Measurements from ENCODE around the gene EPRS1. TPM values are rescaled to one million over a fixed set of nuclear protein-coding genes. Genes with fewer than 3 reads are reported as not detected.

EPRS1 gene
- total and polyA plus RNA-seq, 2 of the 13 experiments (the other 11 are each of a cell fraction or from before 2014, with no cell fraction given): 86.1 to 124 TPM

GRCh38 chr1:220046052-220046930, at the start of gene EPRS1 (continued):
- no peak for TF ChIP-seq NR1H2 (CRISPR knock-in tag; IDR thresholded peaks at IDR 0.05; ENCODE audit: borderline replicate concordance, low read depth)
- TF ChIP-seq, protein P1, sequence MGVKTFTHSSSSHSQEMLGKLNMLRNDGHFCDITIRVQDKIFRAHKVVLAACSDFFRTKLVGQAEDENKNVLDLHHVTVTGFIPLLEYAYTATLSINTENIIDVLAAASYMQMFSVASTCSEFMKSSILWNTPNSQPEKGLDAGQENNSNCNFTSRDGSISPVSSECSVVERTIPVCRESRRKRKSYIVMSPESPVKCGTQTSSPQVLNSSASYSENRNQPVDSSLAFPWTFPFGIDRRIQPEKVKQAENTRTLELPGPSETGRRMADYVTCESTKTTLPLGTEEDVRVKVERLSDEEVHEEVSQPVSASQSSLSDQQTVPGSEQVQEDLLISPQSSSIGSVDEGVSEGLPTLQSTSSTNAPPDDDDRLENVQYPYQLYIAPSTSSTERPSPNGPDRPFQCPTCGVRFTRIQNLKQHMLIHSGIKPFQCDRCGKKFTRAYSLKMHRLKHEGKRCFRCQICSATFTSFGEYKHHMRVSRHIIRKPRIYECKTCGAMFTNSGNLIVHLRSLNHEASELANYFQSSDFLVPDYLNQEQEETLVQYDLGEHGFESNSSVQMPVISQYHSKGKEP (CRISPR knock-in tag; IDR thresholded peaks at IDR 0.05): 0 out of 2 replicates have a peak, but pooled peaks have one; percentile 31
- TF ChIP-seq, protein P2, sequence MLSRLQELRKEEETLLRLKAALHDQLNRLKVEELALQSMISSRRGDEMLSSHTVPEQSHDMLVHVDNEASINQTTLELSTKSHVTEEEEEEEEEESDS (CRISPR knock-in tag; IDR thresholded peaks at IDR 0.05; ENCODE audit: borderline replicate concordance): no peak
- TF ChIP-seq, protein P3, sequence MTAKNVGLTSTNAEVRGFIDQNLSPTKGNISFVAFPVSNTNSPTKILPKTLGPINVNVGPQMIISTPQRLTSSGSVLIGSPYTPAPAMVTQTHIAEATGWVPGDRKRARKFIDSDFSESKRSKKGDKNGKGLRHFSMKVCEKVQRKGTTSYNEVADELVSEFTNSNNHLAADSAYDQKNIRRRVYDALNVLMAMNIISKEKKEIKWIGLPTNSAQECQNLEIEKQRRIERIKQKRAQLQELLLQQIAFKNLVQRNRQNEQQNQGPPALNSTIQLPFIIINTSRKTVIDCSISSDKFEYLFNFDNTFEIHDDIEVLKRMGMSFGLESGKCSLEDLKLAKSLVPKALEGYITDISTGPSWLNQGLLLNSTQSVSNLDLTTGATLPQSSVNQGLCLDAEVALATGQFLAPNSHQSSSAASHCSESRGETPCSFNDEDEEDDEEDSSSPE (CRISPR knock-in tag; IDR thresholded peaks at IDR 0.05): peak; percentile 82
- TF ChIP-seq, protein P4, sequence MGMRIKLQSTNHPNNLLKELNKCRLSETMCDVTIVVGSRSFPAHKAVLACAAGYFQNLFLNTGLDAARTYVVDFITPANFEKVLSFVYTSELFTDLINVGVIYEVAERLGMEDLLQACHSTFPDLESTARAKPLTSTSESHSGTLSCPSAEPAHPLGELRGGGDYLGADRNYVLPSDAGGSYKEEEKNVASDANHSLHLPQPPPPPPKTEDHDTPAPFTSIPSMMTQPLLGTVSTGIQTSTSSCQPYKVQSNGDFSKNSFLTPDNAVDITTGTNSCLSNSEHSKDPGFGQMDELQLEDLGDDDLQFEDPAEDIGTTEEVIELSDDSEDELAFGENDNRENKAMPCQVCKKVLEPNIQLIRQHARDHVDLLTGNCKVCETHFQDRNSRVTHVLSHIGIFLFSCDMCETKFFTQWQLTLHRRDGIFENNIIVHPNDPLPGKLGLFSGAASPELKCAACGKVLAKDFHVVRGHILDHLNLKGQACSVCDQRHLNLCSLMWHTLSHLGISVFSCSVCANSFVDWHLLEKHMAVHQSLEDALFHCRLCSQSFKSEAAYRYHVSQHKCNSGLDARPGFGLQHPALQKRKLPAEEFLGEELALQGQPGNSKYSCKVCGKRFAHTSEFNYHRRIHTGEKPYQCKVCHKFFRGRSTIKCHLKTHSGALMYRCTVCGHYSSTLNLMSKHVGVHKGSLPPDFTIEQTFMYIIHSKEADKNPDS (CRISPR knock-in tag; IDR thresholded peaks at IDR 0.05): no peak
- TF ChIP-seq, protein P5, sequence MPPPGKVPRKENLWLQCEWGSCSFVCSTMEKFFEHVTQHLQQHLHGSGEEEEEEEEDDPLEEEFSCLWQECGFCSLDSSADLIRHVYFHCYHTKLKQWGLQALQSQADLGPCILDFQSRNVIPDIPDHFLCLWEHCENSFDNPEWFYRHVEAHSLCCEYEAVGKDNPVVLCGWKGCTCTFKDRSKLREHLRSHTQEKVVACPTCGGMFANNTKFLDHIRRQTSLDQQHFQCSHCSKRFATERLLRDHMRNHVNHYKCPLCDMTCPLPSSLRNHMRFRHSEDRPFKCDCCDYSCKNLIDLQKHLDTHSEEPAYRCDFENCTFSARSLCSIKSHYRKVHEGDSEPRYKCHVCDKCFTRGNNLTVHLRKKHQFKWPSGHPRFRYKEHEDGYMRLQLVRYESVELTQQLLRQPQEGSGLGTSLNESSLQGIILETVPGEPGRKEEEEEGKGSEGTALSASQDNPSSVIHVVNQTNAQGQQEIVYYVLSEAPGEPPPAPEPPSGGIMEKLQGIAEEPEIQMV (CRISPR knock-in tag; IDR thresholded peaks at IDR 0.05; ENCODE audit: low read depth): peak; percentile 79
- TF ChIP-seq, protein P6, sequence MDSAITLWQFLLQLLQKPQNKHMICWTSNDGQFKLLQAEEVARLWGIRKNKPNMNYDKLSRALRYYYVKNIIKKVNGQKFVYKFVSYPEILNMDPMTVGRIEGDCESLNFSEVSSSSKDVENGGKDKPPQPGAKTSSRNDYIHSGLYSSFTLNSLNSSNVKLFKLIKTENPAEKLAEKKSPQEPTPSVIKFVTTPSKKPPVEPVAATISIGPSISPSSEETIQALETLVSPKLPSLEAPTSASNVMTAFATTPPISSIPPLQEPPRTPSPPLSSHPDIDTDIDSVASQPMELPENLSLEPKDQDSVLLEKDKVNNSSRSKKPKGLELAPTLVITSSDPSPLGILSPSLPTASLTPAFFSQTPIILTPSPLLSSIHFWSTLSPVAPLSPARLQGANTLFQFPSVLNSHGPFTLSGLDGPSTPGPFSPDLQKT (CRISPR knock-in tag; IDR thresholded peaks at IDR 0.05; ENCODE audit: borderline replicate concordance): no peak
- TF ChIP-seq ZNF660 (CRISPR knock-in tag; IDR thresholded peaks at IDR 0.05; ENCODE audit: borderline replicate concordance, low read depth): no peak
- peak; percentile 60; the same call in 1 of the 2 replicates for TF ChIP-seq PPARG (CRISPR knock-in tag; conservative IDR thresholded peaks at IDR 0.05)
- peak; percentile 51 for TF ChIP-seq RBM39 (IDR thresholded peaks at IDR 0.05; ENCODE audit: low read depth, low read length, poor library complexity, severe bottlenecking)
- peak; percentile 54; the same call in 1 of the 2 replicates for TF ChIP-seq ZNF780A (CRISPR knock-in tag; IDR thresholded peaks at IDR 0.05)
- peak; percentile 56; the same call in 1 of the 2 replicates for TF ChIP-seq ZBTB43 (CRISPR knock-in tag; conservative IDR thresholded peaks at IDR 0.05)
- TF ChIP-seq, protein P7, sequence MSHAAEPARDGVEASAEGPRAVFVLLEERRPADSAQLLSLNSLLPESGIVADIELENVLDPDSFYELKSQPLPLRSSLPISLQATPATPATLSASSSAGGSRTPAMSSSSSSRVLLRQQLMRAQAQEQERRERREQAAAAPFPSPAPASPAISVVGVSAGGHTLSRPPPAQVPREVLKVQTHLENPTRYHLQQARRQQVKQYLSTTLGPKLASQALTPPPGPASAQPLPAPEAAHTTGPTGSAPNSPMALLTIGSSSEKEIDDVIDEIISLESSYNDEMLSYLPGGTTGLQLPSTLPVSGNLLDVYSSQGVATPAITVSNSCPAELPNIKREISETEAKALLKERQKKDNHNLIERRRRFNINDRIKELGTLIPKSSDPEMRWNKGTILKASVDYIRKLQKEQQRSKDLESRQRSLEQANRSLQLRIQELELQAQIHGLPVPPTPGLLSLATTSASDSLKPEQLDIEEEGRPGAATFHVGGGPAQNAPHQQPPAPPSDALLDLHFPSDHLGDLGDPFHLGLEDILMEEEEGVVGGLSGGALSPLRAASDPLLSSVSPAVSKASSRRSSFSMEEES (CRISPR knock-in tag; IDR thresholded peaks at IDR 0.05): peak; percentile 49; the same call in 1 of the 2 replicates
- TF ChIP-seq RBAK (CRISPR knock-in tag; IDR thresholded peaks at IDR 0.05): no peak
- TF ChIP-seq ZNF331 (CRISPR knock-in tag; IDR thresholded peaks at IDR 0.05): peak; percentile 90
- peak; percentile 96 for TF ChIP-seq ZNF614 (CRISPR knock-in tag; IDR thresholded peaks at IDR 0.05; ENCODE audit: borderline replicate concordance)
